COLO668 (cell line): Measurements from ENCODE around the gene PHACTR4.
"Not testable (repeated sequence)": the region's sequence is repeated elsewhere in the genome, so short reads cannot be mapped to it uniquely, and the experiment has no call there.

Source experiments
- DNase-seq: peaks from one replicate; lab custom pipeline; 2025; ENCODE audit not compliant: unreplicated experiment; lab: John Stamatoyannopoulos, UW

PHACTR4 gene

DNA sequence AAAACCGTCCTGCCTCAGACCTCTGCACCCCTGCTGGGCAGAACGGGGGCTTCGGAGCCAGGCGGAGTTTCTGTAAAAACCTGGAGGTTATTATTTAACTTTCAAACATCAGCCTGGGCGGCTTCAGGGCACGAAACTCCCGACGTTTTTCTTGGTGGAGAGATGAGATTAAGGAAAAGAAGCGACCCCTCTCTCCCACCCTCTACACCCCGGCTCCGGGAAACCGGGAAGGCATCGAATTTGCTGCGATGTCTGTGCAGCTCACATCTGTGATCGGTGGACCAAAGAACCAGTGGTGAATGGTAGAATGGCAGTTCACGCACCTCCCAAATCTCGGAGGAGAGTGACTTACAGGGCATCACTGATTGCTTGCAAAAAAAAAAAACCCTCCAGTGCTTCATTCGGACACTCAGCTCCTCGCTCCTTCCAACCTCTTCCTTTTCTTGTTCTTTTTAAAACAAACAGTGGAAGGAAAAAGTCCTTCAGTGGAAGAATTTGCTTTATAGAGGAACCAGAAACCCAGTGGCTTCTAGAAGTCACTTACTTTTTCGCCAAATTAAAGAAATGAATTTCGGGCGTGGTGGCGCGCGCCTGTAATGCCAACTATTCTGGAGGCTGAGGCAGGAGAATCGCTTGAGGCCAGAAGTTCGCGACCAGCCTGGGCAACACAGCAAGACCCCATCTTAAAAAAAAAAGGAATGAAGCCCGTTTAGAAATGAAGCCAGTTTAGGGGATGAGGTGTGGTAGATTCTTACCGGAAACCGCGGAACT is 884 bp downstream of the PHACTR4 start:
- no peak for DNase-seq

DNA sequence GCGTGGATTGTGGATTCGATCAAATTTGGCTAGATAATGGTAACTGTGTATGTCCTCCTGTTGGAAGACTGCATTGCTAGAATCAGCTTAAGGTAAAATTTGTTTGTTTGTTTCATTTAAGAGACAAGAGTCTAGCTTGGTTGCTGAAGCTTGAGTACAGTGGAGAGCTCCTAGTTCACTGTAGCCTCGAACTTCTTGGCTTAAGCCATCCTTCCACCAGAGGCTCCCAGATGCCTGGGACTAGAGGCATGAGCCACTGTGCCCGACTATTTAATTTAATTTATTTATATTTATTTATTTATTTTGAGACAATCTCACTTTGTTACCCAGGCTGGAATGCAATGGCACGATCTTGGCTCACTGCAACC is 1.5 kb downstream of the PHACTR4 start:
- no peak for DNase-seq

DNA sequence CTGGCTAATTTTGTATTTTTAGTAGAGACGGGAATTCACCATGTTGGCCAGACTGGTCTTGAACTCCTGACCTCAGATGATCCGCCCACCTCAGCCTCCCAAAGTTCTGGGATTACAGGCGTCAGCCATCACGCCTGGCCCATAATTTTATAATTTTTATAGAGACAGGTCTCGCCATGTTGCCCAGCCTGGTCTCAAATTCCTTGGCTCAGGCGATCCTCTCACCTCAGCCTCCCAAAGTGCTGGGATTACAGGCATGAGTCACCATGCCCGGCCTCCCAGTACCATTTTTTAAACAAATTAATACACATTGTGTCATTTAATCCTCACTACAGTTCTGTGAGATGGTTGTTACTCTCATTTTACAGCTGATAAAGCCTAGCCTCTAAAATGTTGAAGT is 3.9 kb downstream of the PHACTR4 start:
- DNase-seq: not testable (repeated sequence)

DNA sequence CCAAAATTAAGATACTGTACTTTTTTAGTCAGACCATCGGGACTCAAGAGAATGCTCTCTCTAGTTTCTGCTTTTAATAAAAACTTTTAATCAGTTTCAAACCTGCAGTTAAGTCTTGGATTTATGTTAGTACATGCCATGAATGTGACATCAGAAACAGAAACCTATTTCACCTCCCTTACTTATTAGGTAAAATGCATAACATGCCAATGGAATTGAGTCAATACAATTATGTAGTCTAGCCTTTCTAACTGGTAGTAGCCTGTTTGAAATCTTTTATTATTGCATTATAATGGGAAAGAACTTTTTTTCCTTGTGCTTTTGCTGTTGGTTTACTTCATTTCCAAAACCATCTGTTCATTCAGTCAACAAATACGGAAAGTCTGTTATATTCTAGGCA is 4.8 kb downstream of the PHACTR4 start:
- DNase-seq: no peak

DNA sequence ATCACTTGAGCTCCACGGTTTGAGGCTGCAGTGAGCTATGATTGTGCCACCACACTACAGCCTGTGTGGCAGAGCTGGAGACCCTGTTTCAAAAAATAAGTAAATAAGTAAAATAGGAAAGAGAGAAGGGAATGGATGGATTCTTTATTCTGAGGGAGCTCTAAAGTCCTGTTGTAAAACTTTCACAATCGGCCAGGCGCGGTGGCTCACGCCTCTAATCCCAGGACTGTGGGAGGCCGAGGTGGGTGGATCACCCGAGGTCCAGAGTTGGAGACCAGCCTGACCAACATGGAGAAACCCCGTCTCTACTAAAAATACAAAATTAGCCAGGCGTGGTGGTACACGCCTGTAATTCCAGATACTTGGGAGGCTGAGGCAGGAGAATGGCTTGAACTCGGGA is 6.1 kb downstream of the PHACTR4 start:
- not testable (repeated sequence) for DNase-seq

DNA sequence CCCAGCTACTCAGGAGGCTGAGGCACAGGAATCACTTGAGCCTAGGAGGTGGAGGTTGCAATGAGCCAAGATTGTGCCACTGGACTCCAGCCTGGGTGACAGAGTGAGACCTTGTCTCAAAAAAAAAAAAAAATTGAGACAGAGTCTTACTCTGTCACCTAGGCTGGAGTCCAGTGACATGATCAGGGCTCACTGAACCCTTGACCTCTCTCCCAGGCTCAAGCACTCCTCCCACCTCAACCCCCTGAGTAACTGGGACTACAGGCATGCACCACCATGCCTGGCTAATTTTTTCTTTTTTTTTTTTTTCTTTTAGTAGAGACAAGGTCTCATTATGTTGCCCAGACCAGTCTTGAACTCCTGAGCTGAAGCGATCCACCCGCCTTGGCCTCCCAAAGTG is 6.7 kb downstream of the PHACTR4 start:
- not testable (repeated sequence) for DNase-seq

DNA sequence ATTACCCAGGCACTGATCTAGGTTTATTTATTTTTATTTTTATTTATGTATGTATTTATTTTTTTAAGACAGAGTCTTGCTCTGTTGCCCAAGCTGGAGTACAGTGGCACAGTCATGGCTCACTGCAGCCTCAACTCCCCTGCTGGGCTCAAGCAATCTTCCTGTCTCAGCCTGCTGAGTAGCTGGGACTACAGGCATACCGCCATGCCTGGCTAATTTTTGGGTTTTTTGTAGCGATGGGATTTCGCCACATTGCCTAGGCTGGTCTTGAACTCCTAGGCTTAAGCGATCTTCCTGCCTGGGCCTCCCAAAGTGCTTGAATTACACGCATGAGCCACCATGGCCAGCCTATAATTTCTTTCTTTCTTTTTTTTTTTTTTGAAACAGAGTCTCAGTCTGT is 9.4 kb downstream of the PHACTR4 start:
- DNase-seq: no peak

DNA sequence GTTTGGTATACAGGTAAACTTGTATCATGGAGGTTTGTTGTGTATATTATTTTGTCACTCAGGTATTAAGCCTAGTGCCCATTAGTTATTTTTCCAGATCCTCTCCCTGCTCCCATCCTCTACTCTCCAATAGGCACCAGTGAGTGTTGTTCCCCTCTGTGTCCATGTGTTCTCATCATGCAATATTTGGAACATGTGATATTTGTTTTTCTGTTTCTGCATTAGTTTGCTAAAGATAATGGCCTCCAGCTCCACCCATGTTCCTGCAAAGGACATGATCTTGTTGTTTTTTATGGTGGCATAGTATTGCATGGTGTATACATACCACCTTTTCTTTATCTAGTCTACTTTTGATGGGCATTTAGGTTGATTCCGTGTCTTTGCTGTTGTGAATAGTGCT is 10.9 kb downstream of the PHACTR4 start:
- DNase-seq: no peak

DNA sequence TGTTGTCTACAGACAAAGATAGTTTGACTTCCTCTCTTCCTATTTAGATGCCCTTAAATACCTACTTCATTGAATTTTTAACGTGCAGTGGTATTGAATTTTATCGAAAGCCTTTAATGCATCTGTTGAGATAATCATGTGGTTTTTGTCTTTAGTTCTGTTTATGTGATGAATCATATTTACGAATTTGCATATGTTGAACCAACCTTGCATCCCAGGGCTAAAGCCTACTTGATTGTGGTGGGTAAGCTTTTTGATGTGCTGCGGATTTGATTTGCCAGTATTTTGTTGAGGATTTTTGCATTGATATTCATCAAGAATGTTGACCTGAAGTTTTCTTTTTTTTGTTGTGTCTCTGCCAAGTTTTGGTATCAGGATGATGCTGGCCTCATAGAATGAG is 14.2 kb downstream of the PHACTR4 start:
- not testable (repeated sequence) for DNase-seq

DNA sequence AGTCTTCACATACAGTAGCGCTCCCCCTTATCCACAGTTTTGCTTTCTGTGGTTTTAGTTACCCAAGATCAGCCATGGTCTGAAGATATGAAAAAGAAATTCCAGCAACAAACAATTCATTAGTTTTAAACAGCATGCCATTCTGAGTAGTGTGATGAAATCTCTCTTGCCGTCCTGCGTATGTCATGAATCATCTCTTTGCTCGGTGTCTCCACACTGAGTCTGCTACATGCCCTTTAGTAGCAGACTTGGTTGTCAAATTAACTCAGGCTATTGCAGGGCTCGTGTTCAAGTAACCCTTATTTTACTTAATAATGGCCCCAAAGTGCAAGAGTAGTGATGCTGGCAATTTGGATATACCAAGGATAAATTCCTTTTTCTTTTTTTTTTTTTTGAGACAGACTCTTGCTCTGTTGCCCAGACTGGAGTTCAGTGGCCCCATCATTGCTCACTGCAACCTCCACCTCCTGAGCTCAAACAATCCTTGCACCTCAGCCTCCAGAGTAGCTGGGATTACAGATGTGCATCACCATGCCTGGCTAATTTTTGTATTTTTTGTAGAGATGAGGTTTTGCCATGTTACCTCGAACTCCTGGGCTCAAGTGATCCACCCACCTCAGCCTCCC is 22.6 kb downstream of the PHACTR4 start:
- no peak for DNase-seq

DNA sequence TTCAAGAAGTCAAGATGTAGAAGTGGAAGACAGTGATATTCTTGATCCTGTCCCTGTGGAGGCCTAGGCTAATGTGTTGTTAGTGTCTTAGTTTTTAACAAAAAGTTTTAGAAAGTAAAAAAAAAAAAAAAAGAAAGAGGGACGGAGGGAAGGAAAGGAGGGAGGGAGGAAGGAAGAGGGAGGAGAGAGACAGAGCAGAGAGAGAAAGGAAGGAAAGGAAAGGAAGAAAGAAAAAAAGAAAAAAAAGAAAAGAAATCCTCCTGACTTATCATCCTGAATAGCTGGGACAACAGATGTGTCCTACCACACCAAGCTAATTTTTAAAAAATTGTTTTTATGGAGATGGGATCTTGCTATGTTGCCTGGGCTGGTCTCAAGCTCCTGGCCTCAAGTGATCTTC is 24.6 kb downstream of the PHACTR4 start:
- no peak for DNase-seq

DNA sequence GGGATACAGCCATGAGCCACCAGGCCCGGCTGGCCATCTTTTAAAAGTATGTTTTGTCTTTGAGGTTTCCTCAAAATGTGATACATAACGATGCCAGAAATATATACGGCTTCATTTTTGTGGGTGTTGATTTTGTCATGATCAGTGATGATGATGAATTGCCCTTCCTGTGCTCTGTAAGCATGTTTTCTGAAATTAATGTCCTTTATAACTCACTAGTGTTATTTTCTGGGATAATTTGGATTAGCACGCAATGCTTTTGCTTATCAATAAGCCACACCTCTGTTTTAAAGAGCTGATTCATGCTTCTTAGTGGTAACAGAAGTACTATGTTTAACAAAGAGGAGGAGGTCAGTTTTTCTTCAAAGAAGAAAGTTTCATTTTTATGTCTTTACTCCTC is 25.6 kb downstream of the PHACTR4 start:
- no peak for DNase-seq

DNA sequence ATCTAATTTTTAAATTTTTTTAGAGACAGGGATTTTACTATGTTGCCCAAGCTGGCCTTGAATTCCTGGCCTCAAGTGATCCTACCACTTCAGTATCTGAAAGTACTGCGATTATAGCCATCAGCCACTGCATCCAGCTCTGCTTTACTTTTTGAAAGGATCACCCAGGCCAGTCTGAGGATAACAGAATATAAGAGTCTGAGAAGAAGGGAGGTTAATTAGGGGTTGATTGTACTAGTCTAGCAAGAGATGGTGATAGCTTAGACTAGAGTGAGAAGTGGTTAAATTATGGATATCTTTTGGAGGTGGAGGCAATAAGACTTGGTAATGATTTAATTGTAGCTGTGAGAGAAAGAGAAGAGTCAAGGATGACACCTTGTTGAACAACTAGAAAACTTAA is 32.2 kb downstream of the PHACTR4 start:
- DNase-seq: no peak

DNA sequence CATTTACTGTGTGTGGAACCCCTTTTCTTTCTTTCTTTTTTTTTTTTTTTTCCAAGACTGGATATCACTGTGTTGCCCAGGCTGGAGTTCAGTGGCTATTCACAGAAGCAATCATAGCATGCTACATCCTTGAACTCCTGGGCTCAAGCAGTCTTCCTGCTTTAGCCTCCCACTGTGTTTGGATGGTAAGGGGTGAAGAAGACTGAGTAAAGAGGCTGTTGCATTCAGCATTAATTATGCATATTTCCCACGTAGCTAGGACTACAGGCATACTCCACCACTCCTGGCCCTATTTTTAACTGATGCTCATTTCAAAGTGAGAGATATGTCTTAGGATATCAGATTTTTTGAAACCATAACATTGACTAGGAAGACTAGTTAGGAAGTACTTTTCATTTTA is 39.5 kb downstream of the PHACTR4 start:
- no peak for DNase-seq

DNA sequence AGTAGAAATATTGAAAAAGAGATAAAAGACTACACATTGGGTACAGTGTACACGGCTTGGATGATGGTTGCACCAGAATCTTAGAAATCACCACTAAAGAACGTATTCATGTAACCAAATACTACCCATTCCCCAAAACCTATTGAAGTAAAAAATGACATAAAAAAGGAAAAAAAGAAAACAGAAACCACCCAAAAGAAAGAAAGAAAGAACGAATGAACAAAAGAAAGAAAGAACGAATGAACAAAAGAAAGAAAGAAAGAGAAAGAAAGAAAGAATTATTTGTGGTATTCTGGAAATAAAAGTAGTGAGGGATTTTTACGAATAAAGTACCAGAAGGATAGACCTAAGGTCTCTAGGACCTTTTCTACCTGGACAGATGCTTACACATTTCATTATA is 42.1 kb downstream of the PHACTR4 start:
- no peak for DNase-seq

DNA sequence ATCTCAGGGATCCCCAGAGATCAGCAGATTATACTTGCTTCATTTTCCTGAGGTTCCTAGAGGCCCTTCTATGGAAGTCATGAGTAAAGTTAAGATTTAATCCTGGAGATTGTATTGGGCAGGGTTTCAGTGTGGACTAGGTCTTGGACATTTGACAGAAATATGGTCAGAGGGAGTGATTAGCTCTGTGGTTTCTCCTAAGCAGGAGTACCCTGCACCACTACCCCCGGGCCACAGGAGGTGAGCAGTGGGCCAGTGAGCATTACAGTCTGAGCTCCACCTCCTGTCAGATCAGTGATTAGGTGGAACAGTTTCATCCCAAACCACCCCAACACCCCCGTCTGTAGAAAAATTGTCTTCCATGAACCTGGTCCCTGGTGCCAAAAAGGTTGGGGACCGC is 43.2 kb downstream of the PHACTR4 start:
- DNase-seq: no peak

DNA sequence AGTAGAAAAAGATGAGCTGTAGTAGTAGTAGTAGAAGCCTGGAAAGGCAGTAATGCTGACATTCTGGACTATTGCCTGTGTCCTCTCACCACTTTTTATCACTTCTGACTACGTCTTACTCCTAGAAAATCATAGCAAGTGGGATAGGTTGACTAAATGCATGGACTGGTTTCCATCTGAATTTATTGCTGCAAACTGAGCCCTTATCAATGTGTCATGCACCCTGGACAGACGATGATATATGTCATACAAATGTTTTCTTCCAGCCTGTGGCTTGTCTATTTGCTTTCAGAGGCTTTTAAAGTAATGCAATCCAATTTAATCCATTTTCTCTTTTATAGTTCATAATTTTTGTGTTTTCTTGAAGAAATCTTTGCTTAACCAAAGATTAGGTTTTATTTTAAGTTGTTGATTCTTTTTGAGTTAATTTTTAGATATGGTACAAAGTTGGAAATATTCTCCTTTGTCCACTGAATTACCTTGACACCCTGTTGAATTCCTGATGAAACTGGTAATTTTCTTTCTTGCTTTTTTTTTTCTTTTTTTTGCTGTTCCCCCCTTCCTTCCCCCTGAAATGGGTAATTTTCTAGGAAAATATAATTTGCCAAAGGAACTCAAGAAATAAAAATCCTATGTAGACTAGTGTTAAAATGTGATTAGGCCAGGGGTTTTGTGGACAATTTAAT is 47.1 kb downstream of the PHACTR4 start:
- DNase-seq: no peak

DNA sequence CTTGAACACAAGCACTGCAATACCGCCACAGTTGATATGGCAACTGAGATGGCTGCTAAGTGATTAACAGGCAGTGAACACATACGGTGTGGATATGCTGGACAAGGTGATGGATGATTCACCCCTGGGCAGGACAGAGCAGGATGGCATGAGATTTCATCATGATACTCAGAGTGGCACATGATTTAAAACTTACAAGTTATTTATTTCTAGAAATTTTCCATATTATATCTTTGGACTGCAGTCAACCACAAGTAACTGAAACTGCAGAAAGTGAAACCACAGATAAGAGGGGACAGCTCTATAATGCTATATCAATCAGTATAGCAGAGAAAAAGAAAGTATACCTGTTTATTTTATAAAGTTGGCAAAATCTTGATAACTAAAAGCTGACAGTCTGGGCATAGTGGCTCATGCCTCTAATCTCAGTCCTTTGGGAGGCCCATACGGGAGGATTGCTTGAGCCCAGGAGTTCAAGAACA is 47.9 kb downstream of the PHACTR4 start:
- DNase-seq: no peak

DNA sequence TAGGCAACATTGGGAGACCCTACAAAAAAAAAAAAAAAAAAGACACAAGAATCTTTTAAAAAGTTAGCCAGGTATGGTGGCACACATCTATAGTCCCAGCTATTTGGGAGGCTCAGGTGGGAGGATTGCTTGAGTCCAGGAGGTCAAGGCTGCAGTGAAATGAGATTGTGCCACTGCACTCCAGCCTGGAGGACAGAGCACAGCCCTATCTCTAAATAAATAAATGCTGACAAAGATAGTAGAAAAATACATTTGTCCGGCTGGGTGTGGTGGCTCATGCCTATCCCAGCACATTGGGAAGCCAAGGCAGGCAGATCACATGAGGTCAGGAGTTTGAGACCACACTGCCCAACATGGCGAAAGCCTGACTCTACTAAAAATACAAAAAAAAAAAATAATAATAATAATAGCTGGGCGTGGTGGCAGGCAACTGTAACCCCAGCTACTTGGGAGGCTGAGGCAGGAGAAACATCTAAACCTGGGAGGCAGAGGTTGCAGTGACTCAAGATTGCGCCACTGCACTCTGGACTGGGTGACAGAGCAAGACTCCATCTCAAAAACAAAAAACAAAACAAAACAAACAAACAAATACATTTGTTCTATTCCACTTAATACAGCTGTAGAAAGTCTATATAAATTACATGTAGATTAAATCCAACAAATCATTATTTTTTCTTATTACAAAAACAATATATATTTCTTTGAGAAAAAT is 48.5 kb downstream of the PHACTR4 start:
- no peak for DNase-seq

DNA sequence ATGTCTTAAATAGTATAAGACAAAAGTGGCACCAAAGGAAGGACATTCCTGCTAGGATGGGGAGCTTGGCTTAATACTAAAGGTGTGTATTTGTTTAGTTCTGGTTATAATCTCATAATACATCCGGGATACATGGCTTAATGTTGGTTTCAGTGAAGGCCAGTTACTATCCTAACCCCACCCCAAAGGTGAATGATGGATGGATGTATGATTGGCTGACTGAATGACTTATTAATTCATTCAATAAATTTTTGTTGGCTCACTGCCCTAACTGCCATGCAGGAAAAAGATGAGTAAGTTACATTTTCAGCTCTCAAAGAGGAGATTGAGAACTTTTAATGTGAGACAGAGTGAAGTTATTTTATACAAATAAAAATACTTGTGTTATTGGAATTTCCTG is 52.2 kb downstream of the PHACTR4 start:
- DNase-seq: no peak

DNA sequence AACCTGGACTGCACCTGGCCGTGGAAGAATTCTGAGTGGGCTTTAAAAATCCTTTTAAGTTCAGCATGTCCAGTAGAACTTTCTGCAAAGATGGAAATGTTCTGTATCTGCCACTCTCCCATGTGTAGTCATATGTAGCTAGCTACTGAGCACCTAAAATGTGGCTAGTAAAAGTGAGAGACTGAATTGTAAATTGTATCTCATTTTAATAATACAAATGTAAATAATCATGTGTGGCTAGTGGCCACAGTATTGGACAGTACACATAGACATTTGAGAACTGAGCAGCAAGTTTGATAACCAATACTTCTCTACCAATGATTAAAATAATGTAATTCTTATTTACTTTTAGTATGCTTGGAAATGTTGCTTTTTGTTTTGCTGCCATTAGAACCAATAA is 57.3 kb downstream of the PHACTR4 start:
- DNase-seq: no peak

DNA sequence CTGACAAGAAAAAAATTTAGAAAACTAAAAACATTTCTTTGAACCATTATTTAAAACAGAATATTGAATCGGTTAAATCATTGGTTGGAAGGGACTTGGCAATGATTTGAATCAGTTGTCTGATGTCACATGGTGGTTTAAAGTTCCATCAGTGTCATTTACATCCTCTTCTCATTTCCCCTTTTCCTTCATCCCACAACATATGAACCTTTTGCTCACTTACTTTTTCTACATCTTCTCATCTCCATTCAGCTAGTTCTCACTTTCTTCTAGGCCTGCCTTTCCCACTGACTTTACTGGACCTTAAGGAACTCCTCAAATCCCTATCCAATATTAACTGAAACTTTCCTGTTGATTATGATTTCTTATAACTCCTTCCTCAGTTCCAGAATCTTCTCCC is 58.5 kb downstream of the PHACTR4 start:
- no peak for DNase-seq
